A673 (cell line): ENCODE results near the gene TMEM39A. TPM values are rescaled to one million over a fixed set of nuclear protein-coding genes. Genes with fewer than 3 reads are reported as not detected.

ENCODE experiments used
- BruUV-seq: library from RNA; stranded (reverse); fragments of 400-500 nt; replicated peaks from 2 replicates; lab custom pipeline; 2021; lab: Mats Ljungman, UMichigan
- CTCF ChIA-PET: fragments of 300-600 bp; sonication (Branson Sonifier 250); formaldehyde crosslinking; loops from one replicate; lab custom pipeline; 2022; ENCODE audit warnings: antibody characterized with exemption; lab: Charles Lee
- POLR2A ChIA-PET: fragments of 300-600 bp; sonication (Branson Sonifier 250); formaldehyde crosslinking; loops from one replicate; lab custom pipeline; 2022; ENCODE audit warnings: antibody characterized with exemption; ENCODE audit not compliant: low non-redundant PET; lab: Charles Lee
- DNase-seq: peaks from one replicate; pipeline ENCODE4 v3.0.0-alpha.2; 2015; ENCODE audit warnings: low spot score
- H3K27ac ChIP-seq: fragments of 200-600 bp; sonication (generic); 2 replicates; pipeline ENCODE4 v1.5.1; 2016; ENCODE audit warnings: mixed run types, low read depth, mild to moderate bottlenecking, mixed read lengths, antibody characterized with exemption, low read length; ENCODE audit not compliant: poor library complexity, severe bottlenecking
- H3K27me3 ChIP-seq: fragments of 200-600 bp; sonication (generic); replicated peaks from 2 replicates; pipeline ENCODE4 v1.6.1; 2017; ENCODE audit warnings: mixed run types, low read depth, mild to moderate bottlenecking, mixed read lengths, antibody characterized with exemption, low read length; ENCODE audit not compliant: insufficient read depth, poor library complexity
- H3K36me3 ChIP-seq: fragments of 200-600 bp; sonication (generic); 2 replicates; pipeline ENCODE4 v1.6.1; 2016; ENCODE audit warnings: mixed run types, mild to moderate bottlenecking, mixed read lengths, antibody characterized with exemption, low read length; ENCODE audit not compliant: insufficient read depth, poor library complexity, severe bottlenecking
- H3K4me1 ChIP-seq: fragments of 200-600 bp; sonication (generic); 2 replicates; pipeline ENCODE4 v1.6.1; 2017; ENCODE audit warnings: mixed run types, mild to moderate bottlenecking, mixed read lengths, antibody characterized with exemption, low read length; ENCODE audit not compliant: insufficient read depth, poor library complexity, severe bottlenecking
- H3K4me3 ChIP-seq: fragments of 200-600 bp; sonication (generic); 2 replicates; pipeline ENCODE4 v1.5.1; 2016; ENCODE audit warnings: low read depth, mixed run types, mild to moderate bottlenecking, mixed read lengths, low read length; ENCODE audit not compliant: poor library complexity, severe bottlenecking
- H3K9me3 ChIP-seq: fragments of 200-600 bp; sonication (generic); 2 replicates; pipeline ENCODE4 v1.6.1; 2016; ENCODE audit warnings: mixed run types, low read depth, mild to moderate bottlenecking, mixed read lengths, antibody characterized with exemption, low read length; ENCODE audit not compliant: poor library complexity, severe bottlenecking
- EZH2 ChIP-seq: fragments of 200-600 bp; sonication (generic); IDR thresholded peaks from 2 replicates; pipeline ENCODE4 v1.6.1; 2017; ENCODE audit warnings: borderline replicate concordance, low read depth, mild to moderate bottlenecking, mixed read lengths, antibody characterized with exemption, low read length; ENCODE audit not compliant: poor library complexity, severe bottlenecking
- intact Hi-C: fragments of 100-400 bp; cut with micrococcal nuclease; formaldehyde crosslinking; loops from one replicate; pipeline ENCODE4 v1.10.0; 2022; ENCODE audit not compliant: unreplicated experiment
- total RNA-seq: library from RNA; stranded (reverse); gene quantifications from 2 replicates; pipeline ENCODE4 v1.2.3, GENCODE V29; 2021
- TF ChIP-seq, protein P1 (sequence below): fragments of 300-800, 200-600 bp; sonication (generic); conservative IDR thresholded peaks from 2 replicates; pipeline ENCODE4 v1.5.1; 2017; ENCODE audit warnings: low read depth, mild to moderate bottlenecking, antibody characterized with exemption, low read length, moderate library complexity, mixed read lengths

TMEM39A gene
- total RNA-seq, 1 experiment from 2014 or later, result 37.0 TPM

DNA sequence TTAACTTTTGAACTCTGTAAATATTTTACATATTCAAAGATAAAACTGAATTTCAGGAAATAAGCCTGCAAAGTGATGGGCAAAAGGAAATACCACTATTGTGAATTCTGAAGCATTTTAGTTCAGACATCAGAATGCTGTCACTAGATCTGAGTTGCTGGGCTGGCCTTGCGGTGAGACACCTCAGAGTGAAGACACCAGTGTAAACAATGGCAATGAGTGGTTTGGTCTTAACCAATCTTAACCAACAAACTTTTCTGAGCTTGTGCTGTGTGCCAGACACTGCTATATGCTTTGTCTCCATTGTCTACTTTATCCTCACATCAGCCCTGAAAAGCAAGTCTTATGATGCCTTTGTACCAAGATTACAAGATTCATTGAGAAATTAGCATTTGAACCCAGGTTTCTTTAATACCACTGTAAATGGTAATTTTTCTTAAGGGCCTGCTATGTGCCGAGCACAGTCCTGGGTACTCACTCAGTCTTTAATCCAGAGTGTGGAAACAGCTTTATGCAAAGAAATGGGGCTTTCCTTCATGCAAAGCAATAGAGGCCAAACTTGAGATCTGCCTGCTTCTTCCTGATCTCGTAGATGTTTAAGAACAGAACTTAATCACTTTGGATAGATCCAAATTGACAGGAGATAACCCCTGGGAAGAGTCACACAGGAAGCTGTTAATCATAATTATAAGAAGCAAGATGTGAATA is 55.0 kb downstream of the TMEM39A start:
- Histone ChIP-seq H3K27ac (no peak overlapping the region), H3K27me3 (no peaks in the 10 kb centered on the region), H3K4me1 (no peaks in the 10 kb centered on the region), H3K9me3 (no peaks in the 10 kb centered on the region), H3K4me3 (no peak overlapping the region), H3K36me3 (no peaks in the 10 kb centered on the region)
- BruUV-seq, result no TSS peak
- no peak for DNase-seq
- TF ChIP-seq EZH2, result no peak
- TF ChIP-seq, protein P1, sequence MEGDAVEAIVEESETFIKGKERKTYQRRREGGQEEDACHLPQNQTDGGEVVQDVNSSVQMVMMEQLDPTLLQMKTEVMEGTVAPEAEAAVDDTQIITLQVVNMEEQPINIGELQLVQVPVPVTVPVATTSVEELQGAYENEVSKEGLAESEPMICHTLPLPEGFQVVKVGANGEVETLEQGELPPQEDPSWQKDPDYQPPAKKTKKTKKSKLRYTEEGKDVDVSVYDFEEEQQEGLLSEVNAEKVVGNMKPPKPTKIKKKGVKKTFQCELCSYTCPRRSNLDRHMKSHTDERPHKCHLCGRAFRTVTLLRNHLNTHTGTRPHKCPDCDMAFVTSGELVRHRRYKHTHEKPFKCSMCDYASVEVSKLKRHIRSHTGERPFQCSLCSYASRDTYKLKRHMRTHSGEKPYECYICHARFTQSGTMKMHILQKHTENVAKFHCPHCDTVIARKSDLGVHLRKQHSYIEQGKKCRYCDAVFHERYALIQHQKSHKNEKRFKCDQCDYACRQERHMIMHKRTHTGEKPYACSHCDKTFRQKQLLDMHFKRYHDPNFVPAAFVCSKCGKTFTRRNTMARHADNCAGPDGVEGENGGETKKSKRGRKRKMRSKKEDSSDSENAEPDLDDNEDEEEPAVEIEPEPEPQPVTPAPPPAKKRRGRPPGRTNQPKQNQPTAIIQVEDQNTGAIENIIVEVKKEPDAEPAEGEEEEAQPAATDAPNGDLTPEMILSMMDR, result no peak
- intact Hi-C loops, result no loop called here
- CTCF ChIA-PET, result no interaction called here
- POLR2A ChIA-PET, result no interaction called here

DNA sequence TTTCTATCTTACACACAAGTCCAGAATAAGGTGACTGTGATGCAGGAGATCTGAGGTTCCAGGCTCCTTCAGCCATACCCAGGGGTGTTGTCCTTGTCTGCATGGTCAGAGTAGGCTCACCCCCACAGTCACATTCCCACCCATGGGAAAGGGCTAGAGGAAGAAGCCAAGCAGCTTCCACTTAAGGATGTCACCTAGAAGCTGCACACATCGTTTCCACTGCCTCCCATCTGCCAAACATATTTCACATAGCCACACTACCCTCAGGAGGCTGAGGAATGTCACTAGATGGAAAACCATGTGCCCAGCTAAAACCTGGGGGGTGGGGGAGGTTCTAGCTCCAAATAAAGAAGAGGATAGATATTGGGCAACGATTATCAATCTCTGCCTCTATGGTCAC is 58.1 kb downstream of the TMEM39A start:
- no peak for DNase-seq
- Histone ChIP-seq H3K27me3 (no peaks in the 10 kb centered on the region), H3K9me3 (no peaks in the 10 kb centered on the region), H3K36me3 (no peaks in the 10 kb centered on the region), H3K27ac (no peak overlapping the region), H3K4me1 (no peaks in the 10 kb centered on the region), H3K4me3 (no peak overlapping the region)
- POLR2A ChIA-PET, result no interaction called here
- intact Hi-C loops, result no loop called here
- CTCF ChIA-PET, result no interaction called here
- no TSS peak for BruUV-seq
- TF ChIP-seq, protein P1, result no peak
- no peak for TF ChIP-seq EZH2

DNA sequence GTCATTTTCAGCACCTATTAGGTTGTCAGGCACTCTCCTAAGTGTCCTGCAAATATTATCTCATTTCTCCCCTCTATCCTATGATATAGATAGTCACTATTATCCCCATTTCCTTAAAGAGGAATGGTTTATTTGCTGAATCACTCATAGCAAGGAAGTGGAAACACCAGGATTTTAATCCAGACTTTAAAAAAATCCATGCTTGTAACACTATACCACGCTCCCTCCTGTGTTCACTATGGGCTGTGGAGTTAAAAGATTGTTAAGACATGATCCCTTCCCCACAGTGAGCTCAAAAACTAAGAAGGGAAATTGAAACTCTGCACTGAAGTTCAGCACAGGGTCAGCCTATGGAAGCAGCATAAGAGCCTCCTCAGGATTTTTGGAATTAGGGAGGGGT is 60.2 kb downstream of the TMEM39A start:
- Histone ChIP-seq H3K36me3 (no peaks in the 10 kb centered on the region), H3K9me3 (no peaks in the 10 kb centered on the region), H3K27ac (no peak overlapping the region), H3K27me3 (no peaks in the 10 kb centered on the region), H3K4me1 (no peaks in the 10 kb centered on the region), H3K4me3 (no peak overlapping the region)
- TF ChIP-seq, protein P1, result no peak
- no peak for TF ChIP-seq EZH2
- intact Hi-C loops, result no loop called here
- no peak for DNase-seq
- CTCF ChIA-PET, result no interaction called here
- no TSS peak for BruUV-seq
- POLR2A ChIA-PET, result no interaction called here
